Endodermal cell (in vitro differentiated cells): ENCODE measurements around the gene GLA. TPM values are rescaled to one million over a fixed set of nuclear protein-coding genes. Genes with fewer than 3 reads are reported as not detected.

Source experiments
- DNase-seq: peaks from one replicate; pipeline ENCODE4 v3.0.0-alpha.2; 2017
- H3K27ac ChIP-seq: 2 replicates; pipeline ENCODE4 v1.5.1; 2013; ENCODE audit warnings: mild to moderate bottlenecking, low read depth, low read length, moderate library complexity
- H3K27me3 ChIP-seq: 2 replicates; pipeline ENCODE4 v1.6.1; 2013; ENCODE audit warnings: mild to moderate bottlenecking, low read length, moderate library complexity; ENCODE audit not compliant: insufficient read depth, control insufficient read depth, poor library complexity, severe bottlenecking
- H3K36me3 ChIP-seq: 2 replicates; pipeline ENCODE4 v1.7.0; 2013; ENCODE audit warnings: mild to moderate bottlenecking, low read length, moderate library complexity; ENCODE audit not compliant: control insufficient read depth, insufficient read depth
- H3K4me1 ChIP-seq: one replicate; pipeline ENCODE4 v1.7.0; 2013; ENCODE audit warnings: low read length; ENCODE audit not compliant: control insufficient read depth, insufficient read depth
- H3K4me3 ChIP-seq: 2 replicates; pipeline ENCODE4 v1.5.1; 2013; ENCODE audit warnings: mild to moderate bottlenecking, low read length, moderate library complexity
- H3K9ac ChIP-seq: 2 replicates; pipeline ENCODE4 v1.6.1; 2013; ENCODE audit warnings: mild to moderate bottlenecking, low read length, moderate library complexity; ENCODE audit not compliant: poor library complexity, severe bottlenecking; ENCODE audit errors: extremely low read depth
- H3K9me3 ChIP-seq: 2 replicates; pipeline ENCODE4 v1.6.1; 2013; ENCODE audit warnings: mild to moderate bottlenecking, low read length, moderate library complexity; ENCODE audit not compliant: control insufficient read depth
- H3K27ac Mint-ChIP-seq: 2 replicates; pipeline ENCODE4 v1.8.0; 2020; ENCODE audit warnings: mixed read lengths
- H3K27me3 Mint-ChIP-seq: 2 replicates; pipeline ENCODE4 v1.8.0; 2021; ENCODE audit warnings: mild to moderate bottlenecking, mixed read lengths; ENCODE audit not compliant: insufficient read depth
- H3K36me3 Mint-ChIP-seq: 2 replicates; pipeline ENCODE4 v1.8.0; 2020; ENCODE audit warnings: low read depth, mixed read lengths
- H3K4me1 Mint-ChIP-seq: 2 replicates; pipeline ENCODE4 v1.8.0; 2020; ENCODE audit warnings: mixed read lengths
- H3K4me3 Mint-ChIP-seq: 2 replicates; pipeline ENCODE4 v1.8.0; 2020; ENCODE audit warnings: mild to moderate bottlenecking, moderate library complexity, mixed read lengths
- H3K9me3 Mint-ChIP-seq: 2 replicates; pipeline ENCODE4 v1.8.0; 2020; ENCODE audit warnings: mild to moderate bottlenecking, mixed read lengths
- CTCF ChIP-seq: fragments of 200-600 bp; sonication (generic); conservative IDR thresholded peaks from 2 replicates; pipeline ENCODE4 v1.5.0; 2021; ENCODE audit warnings: antibody characterized with exemption, mild to moderate bottlenecking
- WGBS, 2 experiments: methylation state at CpG; one replicate each; pipeline versions ENCODE4 v1.1.5 to v1.1.7; 2013; ENCODE audit warnings: missing lambda C conversion rate in 2 of 2, mixed read lengths in 1 of 2; ENCODE audit not compliant: insufficient coverage in 1 of 2, insufficient read length in 1 of 2; 5-methylcytosine and 5-hydroxymethylcytosine counted together
- total RNA-seq, 2 donors: library from RNA; stranded (reverse); fragmentation: NEBNext Ultra II Directional in 1 of 2; extraction: Animal tissue kit (Norgen Biotek cat#: 25700) in 1 of 2; gene quantifications; 2 replicates in 1 of 2; 3 replicates in 1 of 2; pipeline ENCODE4 v1.2.1, GENCODE V29; 2021

Gene GLA
- total RNA-seq, 2 donors from 2014 or later, result 33.2 to 35.9 TPM

- no peaks in the 10 kb centered on the region for H3K27me3 Mint-ChIP-seq
- no peak for DNase-seq
- no peak within 1 kb of the TSS for H3K4me3 Mint-ChIP-seq
- H3K9ac ChIP-seq, result no peak within 1 kb of the TSS
- no peaks in the 10 kb centered on the region for H3K36me3 Mint-ChIP-seq
- no peaks in the 10 kb centered on the region for H3K27me3 ChIP-seq
- no peak within 1 kb of the TSS for H3K27ac Mint-ChIP-seq
- no peak within 1 kb of the TSS for H3K4me3 ChIP-seq
- H3K9me3 Mint-ChIP-seq, result peaks cover 34% of the 10 kb centered on the region
- H3K9me3 ChIP-seq, result no peaks in the 10 kb centered on the region
- peaks cover 14% of the 10 kb centered on the region for H3K4me1 Mint-ChIP-seq
- no peak within 1 kb of the TSS for H3K27ac ChIP-seq
- 77% methylated on average over 9 of the region's 9 CpGs; no CpG with 5 or more reads in 1 of the 2 experiments for WGBS, 2 experiments
- H3K4me1 ChIP-seq, result no peaks in the 10 kb centered on the region
- TF ChIP-seq CTCF, result no peak
- no peaks in the 10 kb centered on the region for H3K36me3 ChIP-seq
Observed at GRCh38 chrX:101385795-101386541, 21.8 kb downstream of the GLA start, which contains the start of gene BTK. Gene BTK (minus strand): TSS chrX:101386191. CDS start chrX:101375284, 10,907 bp downstream.

GRCh38 chrX:101385026-101385684 is 22.6 kb downstream of the GLA start:
- Mint-ChIP-seq H3K9me3 (peaks cover 31% of the 10 kb centered on the region), H3K36me3 (no peaks in the 10 kb centered on the region), H3K4me1 (peaks cover 14% of the 10 kb centered on the region), H3K4me3 (no peak overlapping the region), H3K27ac (no peak overlapping the region), H3K27me3 (no peaks in the 10 kb centered on the region)
- DNase-seq, result no peak
- H3K9me3 ChIP-seq, result no peaks in the 10 kb centered on the region
- WGBS, 2 experiments, result 89 to 90% methylated on average over 5 to 7 of the region's 7 CpGs
- H3K9ac ChIP-seq, result no peak overlapping the region
- no peak overlapping the region for H3K4me3 ChIP-seq
- H3K27me3 ChIP-seq, result no peaks in the 10 kb centered on the region
- no peak for TF ChIP-seq CTCF
- H3K4me1 ChIP-seq, result no peaks in the 10 kb centered on the region
- H3K27ac ChIP-seq, result no peak overlapping the region
- no peaks in the 10 kb centered on the region for H3K36me3 ChIP-seq

DNA sequence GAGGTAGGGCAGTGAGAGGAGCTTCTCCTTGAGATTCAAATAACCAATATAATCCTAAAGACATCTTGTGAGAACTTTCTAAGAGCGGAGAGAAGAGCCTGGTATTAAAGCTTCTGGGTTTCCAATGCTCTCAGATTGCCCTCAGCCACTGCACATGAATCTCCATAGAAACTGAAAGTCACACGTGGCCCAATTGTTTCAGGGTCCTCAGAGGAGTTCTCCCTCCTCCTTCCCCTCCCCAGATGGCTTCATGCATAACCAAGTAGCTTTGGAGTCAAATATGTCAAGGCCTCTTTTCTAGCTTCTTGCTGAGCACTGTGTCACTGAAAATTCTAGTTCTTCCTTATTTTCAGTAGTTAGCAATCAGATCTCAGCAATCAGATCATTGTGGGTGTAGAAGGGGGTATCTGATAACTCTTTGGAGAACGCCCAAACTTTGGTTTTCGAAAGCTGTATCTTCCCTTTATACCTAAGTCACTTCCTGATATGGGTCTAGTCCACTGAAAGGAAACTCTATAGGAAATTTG is 24.0 kb downstream of the GLA start:
- H3K27ac Mint-ChIP-seq, result no peak overlapping the region
- TF ChIP-seq CTCF, result no peak
- no peaks in the 10 kb centered on the region for H3K27me3 Mint-ChIP-seq
- H3K4me3 ChIP-seq, result no peak overlapping the region
- no peak overlapping the region for H3K9ac ChIP-seq
- 13 to 55% methylated on average over 1 to 2 of the region's 4 CpGs for WGBS, 2 experiments
- no peaks in the 10 kb centered on the region for H3K4me1 ChIP-seq
- H3K36me3 ChIP-seq, result no peaks in the 10 kb centered on the region
- peaks cover 14% of the 10 kb centered on the region for H3K4me1 Mint-ChIP-seq
- H3K27me3 ChIP-seq, result no peaks in the 10 kb centered on the region
- H3K9me3 ChIP-seq, result no peaks in the 10 kb centered on the region
- H3K36me3 Mint-ChIP-seq, result no peaks in the 10 kb centered on the region
- no peak for DNase-seq
- no peak overlapping the region for H3K27ac ChIP-seq
- peaks cover 36% of the 10 kb centered on the region for H3K9me3 Mint-ChIP-seq
- H3K4me3 Mint-ChIP-seq, result no peak overlapping the region
